Activated CD8-positive, alpha-beta T cell treated with anti-CD3 and anti-CD28 coated beads, Interleukin-2, amount 10 ng/mL, durations not matched to agents 7 days and 5 days (primary cell): ENCODE measurements around the gene LCE7A. TPM values are rescaled to one million over a fixed set of nuclear protein-coding genes. Genes with fewer than 3 reads are reported as not detected.

Experiments
- ATAC-seq: fragments of 150-1000 bp; cut with Tn5 transposase; one replicate; pipeline ENCODE4 v1.10.0; 2021; ENCODE audit warnings: moderate library complexity
- CTCF ChIA-PET: fragments of 350-600 bp; sonication (Branson Sonifier 250); formaldehyde crosslinking; loops from one replicate; lab custom pipeline; 2021; ENCODE audit warnings: antibody characterized with exemption; lab: Charles Lee
- POLR2A ChIA-PET: fragments of 350-600 bp; sonication (Branson Sonifier 250); formaldehyde crosslinking; loops from one replicate; lab custom pipeline; 2021; ENCODE audit warnings: antibody characterized with exemption; lab: Charles Lee
- DNase-seq: peaks from one replicate; pipeline ENCODE4 v3.0.0-alpha.2; 2020
- H3K27ac Mint-ChIP-seq: one replicate; pipeline ENCODE4 v1.8.0; 2021; ENCODE audit warnings: mild to moderate bottlenecking, mixed read lengths
- H3K27me3 Mint-ChIP-seq: one replicate; pipeline ENCODE4 v1.8.0; 2021; ENCODE audit warnings: low read depth, mixed read lengths
- H3K36me3 Mint-ChIP-seq: one replicate; pipeline ENCODE4 v1.8.0; 2021; ENCODE audit warnings: low read depth, mixed read lengths
- H3K4me1 Mint-ChIP-seq: one replicate; pipeline ENCODE4 v1.8.0; 2021; ENCODE audit warnings: low read depth, mixed read lengths
- H3K4me3 Mint-ChIP-seq: one replicate; pipeline ENCODE4 v1.8.0; 2021; ENCODE audit warnings: mild to moderate bottlenecking, mixed read lengths
- H3K9me3 Mint-ChIP-seq: one replicate; pipeline ENCODE4 v1.8.0; 2022; ENCODE audit warnings: mixed read lengths; ENCODE audit not compliant: insufficient read depth
- total RNA-seq, 2 experiments: library from RNA; stranded (reverse); gene quantifications; one replicate each; pipeline ENCODE4 v1.2.3, GENCODE V29; 2021

Gene LCE7A
- total RNA-seq, 2 experiments from 2014 or later: not detected

GRCh38 chr1:152864443-152864842, 4.6 kb downstream of the LCE7A start:
- ChIA-PET CTCF (no interaction called here), POLR2A (no interaction called here)
- Mint-ChIP-seq H3K4me3 (no peak overlapping the region), H3K4me1 (no peaks in the 10 kb centered on the region), H3K27ac (no peak overlapping the region), H3K9me3 (no peaks in the 10 kb centered on the region), H3K36me3 (no peaks in the 10 kb centered on the region), H3K27me3 (peaks cover 2% of the 10 kb centered on the region)
- DNase-seq: no peak
- no peak for ATAC-seq

GRCh38 chr1:152866321-152866720, 6.5 kb downstream of the LCE7A start:
- Mint-ChIP-seq H3K27ac (no peak overlapping the region), H3K27me3 (peaks cover 2% of the 10 kb centered on the region), H3K4me3 (no peak overlapping the region), H3K9me3 (no peaks in the 10 kb centered on the region), H3K36me3 (no peaks in the 10 kb centered on the region), H3K4me1 (no peaks in the 10 kb centered on the region)
- ChIA-PET CTCF (no interaction called here), POLR2A (no interaction called here)
- ATAC-seq (no peak), DNase-seq (no peak)

GRCh38 chr1:152869808-152870419, 10.1 kb downstream of the LCE7A start:
- peak; percentile 80 for ATAC-seq
- Mint-ChIP-seq H3K27me3 (no peaks in the 10 kb centered on the region), H3K27ac (no peak overlapping the region), H3K4me3 (no peak overlapping the region), H3K9me3 (no peaks in the 10 kb centered on the region), H3K4me1 (no peaks in the 10 kb centered on the region), H3K36me3 (no peaks in the 10 kb centered on the region)
- CTCF ChIA-PET: interaction anchor here (0.7 to 2.4 kb wide), 10 partner anchors 8 to 364 kb away, joined by 3 to 11 read pairs (median 6); partner anchors contain the start of genes LCE7A and SMCP
- peak; percentile 71 for DNase-seq
- POLR2A ChIA-PET: no interaction called here

GRCh38 chr1:152870831-152871730, 11.3 kb downstream of the LCE7A start:
- Mint-ChIP-seq H3K9me3 (no peaks in the 10 kb centered on the region), H3K4me1 (no peaks in the 10 kb centered on the region), H3K27ac (no peak overlapping the region), H3K27me3 (peaks cover 5% of the 10 kb centered on the region), H3K36me3 (no peaks in the 10 kb centered on the region), H3K4me3 (no peak overlapping the region)
- ChIA-PET CTCF (interaction anchor here (0.7 to 2.4 kb wide), 10 partner anchors 8 to 363 kb away, joined by 3 to 11 read pairs (median 6); partner anchors contain the start of gene LCE7A), POLR2A (no interaction called here)
- DNase-seq (no peak), ATAC-seq (no peak)

- Mint-ChIP-seq H3K4me1 (no peaks in the 10 kb centered on the region), H3K36me3 (no peaks in the 10 kb centered on the region), H3K27me3 (peaks cover 5% of the 10 kb centered on the region), H3K27ac (no peak overlapping the region), H3K4me3 (no peak overlapping the region), H3K9me3 (no peaks in the 10 kb centered on the region)
- DNase-seq (no peak), ATAC-seq (no peak)
- POLR2A ChIA-PET: no interaction called here
- CTCF ChIA-PET: interaction anchor here (0.7 to 2.4 kb wide), 2 partner anchors 54 to 356 kb away, joined by 3 to 11 read pairs; no protein-coding TSS in a partner anchor
These were observed 11.9 kb downstream of the LCE7A start for GRCh38 chr1:152871731-152872126.

GRCh38 chr1:152873495-152873894, 13.7 kb downstream of the LCE7A start:
- DNase-seq: no peak
- H3K4me3 Mint-ChIP-seq: no peak overlapping the region
- ChIA-PET POLR2A (no interaction called here), CTCF (no interaction called here)
- no peaks in the 10 kb centered on the region for H3K9me3 Mint-ChIP-seq
- no peaks in the 10 kb centered on the region for H3K4me1 Mint-ChIP-seq
- H3K27ac Mint-ChIP-seq: no peak overlapping the region
- no peaks in the 10 kb centered on the region for H3K36me3 Mint-ChIP-seq
- ATAC-seq: no peak
- peaks cover 5% of the 10 kb centered on the region for H3K27me3 Mint-ChIP-seq

GRCh38 chr1:152876827-152877226, 17.0 kb downstream of the LCE7A start:
- ChIA-PET POLR2A (no interaction called here), CTCF (no interaction called here)
- no peak overlapping the region for H3K4me3 Mint-ChIP-seq
- no peak for ATAC-seq
- H3K27me3 Mint-ChIP-seq: peaks cover 5% of the 10 kb centered on the region
- no peaks in the 10 kb centered on the region for H3K9me3 Mint-ChIP-seq
- no peak overlapping the region for H3K27ac Mint-ChIP-seq
- H3K36me3 Mint-ChIP-seq: no peaks in the 10 kb centered on the region
- no peaks in the 10 kb centered on the region for H3K4me1 Mint-ChIP-seq
- DNase-seq: no peak

GRCh38 chr1:152878042-152878441, 18.2 kb downstream of the LCE7A start, which contains the start of gene SMCP:
SMCP (plus strand) TSS chr1:152878322; CDS start chr1:152884423, 6,101 bp downstream.
- H3K36me3 Mint-ChIP-seq: no peaks in the 10 kb centered on the region
- H3K27me3 Mint-ChIP-seq: peaks cover 5% of the 10 kb centered on the region
- POLR2A ChIA-PET: no interaction called here
- ATAC-seq: no peak
- DNase-seq: no peak
- H3K4me1 Mint-ChIP-seq: no peaks in the 10 kb centered on the region
- no peak within 1 kb of the TSS for H3K4me3 Mint-ChIP-seq
- CTCF ChIA-PET: interaction anchor here (1.0 to 1.7 kb wide), 4 partner anchors 7 to 344 kb away, joined by 3 to 4 read pairs (median 3); no protein-coding TSS in a partner anchor
- no peaks in the 10 kb centered on the region for H3K9me3 Mint-ChIP-seq
- no peak within 1 kb of the TSS for H3K27ac Mint-ChIP-seq

- ATAC-seq: no peak
- Mint-ChIP-seq H3K4me1 (no peaks in the 10 kb centered on the region), H3K27ac (no peak overlapping the region), H3K4me3 (no peak overlapping the region), H3K27me3 (peaks cover 5% of the 10 kb centered on the region), H3K9me3 (no peaks in the 10 kb centered on the region), H3K36me3 (no peaks in the 10 kb centered on the region)
- no peak for DNase-seq
- ChIA-PET POLR2A (no interaction called here), CTCF (interaction anchor here (1.2 kb wide), 1 partner anchor 9 kb away, joined by 3 read pairs; no protein-coding TSS in a partner anchor)
These were observed 19.9 kb downstream of the LCE7A start for GRCh38 chr1:152879559-152880198.

GRCh38 chr1:152880316-152880715, 20.5 kb downstream of the LCE7A start:
- CTCF ChIA-PET: no interaction called here
- POLR2A ChIA-PET: no interaction called here
- Mint-ChIP-seq H3K4me3 (no peak overlapping the region), H3K4me1 (no peaks in the 10 kb centered on the region), H3K9me3 (no peaks in the 10 kb centered on the region), H3K27ac (no peak overlapping the region), H3K27me3 (peaks cover 2% of the 10 kb centered on the region), H3K36me3 (no peaks in the 10 kb centered on the region)
- DNase-seq (no peak), ATAC-seq (no peak)

- Mint-ChIP-seq H3K27me3 (no peaks in the 10 kb centered on the region), H3K9me3 (no peaks in the 10 kb centered on the region), H3K27ac (no peak overlapping the region), H3K4me1 (no peaks in the 10 kb centered on the region), H3K36me3 (no peaks in the 10 kb centered on the region), H3K4me3 (no peak overlapping the region)
- DNase-seq (no peak), ATAC-seq (no peak)
- CTCF ChIA-PET: no interaction called here
- POLR2A ChIA-PET: no interaction called here
These were observed 21.1 kb downstream of the LCE7A start for GRCh38 chr1:152880907-152881306.
